K562 (cell line): ENCODE data around the gene ACSBG1. TPM values are rescaled to one million over a fixed set of nuclear protein-coding genes. Genes with fewer than 3 reads are reported as not detected.

Source experiments
- FOS ChIP-seq: IDR thresholded peaks from 3 replicates; pipeline ENCODE4 v1.6.1; 2011; ENCODE audit not compliant: insufficient read length; ENCODE audit errors: extremely low read depth
- HMGN3 ChIP-seq: IDR thresholded peaks from 2 replicates; pipeline ENCODE4 v1.6.1; 2011; ENCODE audit warnings: borderline replicate concordance, low read depth, mild to moderate bottlenecking, mixed read lengths, low read length; ENCODE audit not compliant: insufficient read length; ENCODE audit errors: extremely low read depth
- HOMEZ ChIP-seq: fragments of 250-450 bp; sonication (Bioruptor Pico); IDR thresholded peaks from 2 replicates; pipeline ENCODE4 v1.4.0; 2020; ENCODE audit warnings: mild to moderate bottlenecking, moderate library complexity
- HSF4 ChIP-seq: fragments of 250-450 bp; sonication (Bioruptor Pico); IDR thresholded peaks from 2 replicates; pipeline ENCODE4 v2.1.2; 2022; ENCODE audit warnings: mild to moderate bottlenecking, moderate library complexity, borderline replicate concordance
- KDM1A ChIP-seq, 2 experiments: fragments of 450-650 bp; IDR thresholded peaks; 2 replicates each; pipeline ENCODE4 v1.6.1; 2016; ENCODE audit warnings: mild to moderate bottlenecking in 2 of 2
- MTF1 ChIP-seq: fragments of 250-450 bp; sonication (Bioruptor Pico); IDR thresholded peaks from 2 replicates; pipeline ENCODE4 v1.9.0; 2021; ENCODE audit warnings: moderate library complexity, mild to moderate bottlenecking, inconsistent platforms, borderline replicate concordance
- NR0B1 ChIP-seq: fragments of 450-650 bp; IDR thresholded peaks from one replicate; pipeline ENCODE4 v1.6.1; 2018; ENCODE audit warnings: mild to moderate bottlenecking, moderate library complexity; ENCODE audit not compliant: partially characterized antibody
- PATZ1 ChIP-seq: fragments of 250-450 bp; sonication (Bioruptor Pico); IDR thresholded peaks from 2 replicates; pipeline ENCODE4 v1.5.0; 2020; ENCODE audit warnings: mild to moderate bottlenecking, borderline replicate concordance
- RERE ChIP-seq: sonication (generic); formaldehyde crosslinking; IDR thresholded peaks from 2 replicates; pipeline ENCODE4 v1.8.0; 2023; ENCODE audit warnings: missing genetic modification reagents, mild to moderate bottlenecking, borderline replicate concordance
- RFX5 ChIP-seq: IDR thresholded peaks from 2 replicates; pipeline ENCODE4 v1.6.1; 2011; ENCODE audit warnings: low read depth, mild to moderate bottlenecking, improper control_type of control experiment, low read length
- STAG1 ChIP-seq: sonication (generic); formaldehyde crosslinking; IDR thresholded peaks from 2 replicates; pipeline ENCODE4 v1.5.0; 2020; ENCODE audit warnings: missing genetic modification reagents, borderline replicate concordance
- YY1 ChIP-seq, 3 experiments: IDR thresholded peaks; 2 replicates each; pipeline ENCODE4 v1.6.1; 2011; ENCODE audit warnings: low read length in 2 of 3, mild to moderate bottlenecking in 2 of 3, moderate library complexity in 2 of 3, borderline replicate concordance in 1 of 3, control low read depth in 1 of 3, low read depth in 1 of 3; ENCODE audit not compliant: insufficient read depth in 3 of 3, insufficient replicate concordance in 2 of 3, control insufficient read depth in 1 of 3, insufficient read length in 1 of 3; ENCODE audit errors: extremely low read depth in 1 of 3
- ZNF347 ChIP-seq: fragments of 450-650 bp; formaldehyde crosslinking; IDR thresholded peaks from 2 replicates; pipeline ENCODE4 v1.4.0; 2020; ENCODE audit warnings: low read depth, mild to moderate bottlenecking, moderate library complexity
- polyA plus RNA-seq, 8 experiments: library from polyadenylated mRNA; depleted of rRNA in 4 of 8; stranded (reverse) in 5 of 8; unstranded in 3 of 8; fragments of >200 nt; fragmentation: Nextera tagmentation in 2 of 8; fragmentation: Illumina TruSeq in 1 of 8; extraction: Ambion mirVana in 2 of 8; extraction: Trizol in 1 of 8; gene quantifications; 2 replicates each; pipeline versions ENCODE4 v1.2.1 to v1.2.3, GENCODE V29; 2011 to 2014; ENCODE audit warnings: inconsistent platforms in 1 of 8, missing spikeins in 1 of 8
- total RNA-seq, 7 experiments: library from RNA; depleted of rRNA in 6 of 7; stranded (reverse); fragments of >200 nt in 6 of 7; fragmentation: Illumina TruSeq in 2 of 7; extraction: Trizol in 2 of 7; gene quantifications; 2 replicates each; pipeline versions ENCODE4 v1.2.1 to v1.2.3, GENCODE V29; 2011 to 2021; ENCODE audit warnings: low replicate concordance in 1 of 7

Gene ACSBG1
- total and polyA plus RNA-seq, 9 of the 15 experiments (the other 6 are each of a cell fraction or from before 2014, with no cell fraction given) = 0.36 to 6.4 (median 2.5) TPM

- peak in 1 of 3 experiments; percentile 32 for TF ChIP-seq YY1 (IDR thresholded peaks at IDR 0.05; ENCODE audit: borderline replicate concordance in 1 of 3, control insufficient read depth in 1 of 3, extremely low read depth in 1 of 3, insufficient read depth in 3 of 3, insufficient read length in 1 of 3, insufficient replicate concordance in 2 of 3, low read depth in 1 of 3, low read length in 2 of 3)
- TF ChIP-seq HOMEZ (CRISPR knock-in tag) = no peak
- no peak for TF ChIP-seq HSF4
- TF ChIP-seq NR0B1 = no peak
- no peak for TF ChIP-seq ZNF347 (CRISPR knock-in tag)
- no peak for TF ChIP-seq PATZ1 (CRISPR knock-in tag)
- peak; percentile 36; the same call in 1 of the 2 replicates for TF ChIP-seq STAG1 (CRISPR knock-in tag)
- no peak for TF ChIP-seq RFX5
- TF ChIP-seq HMGN3 = no peak
- TF ChIP-seq RERE = no peak
- no peak for TF ChIP-seq KDM1A (IDR thresholded peaks at IDR 0.05)
- no peak for TF ChIP-seq MTF1
- no peak for TF ChIP-seq FOS
Observed at GRCh38 chr15:78241017-78241416, 6.7 kb upstream of the ACSBG1 start (continued).
